Hepatic stellate cell (primary cell): ENCODE data around the gene TEKT2.

Experiments
- DNase-seq: peaks from one replicate; pipeline ENCODE4 v3.0.0; 2011; ENCODE audit warnings: low spot score

TEKT2 gene

GRCh38 chr1:36087233-36088123 is 3.6 kb downstream of the TEKT2 start:
- DNase-seq, result no peak

- no peak for DNase-seq
These were observed 4.3 kb downstream of the TEKT2 start for GRCh38 chr1:36088265-36088576.

GRCh38 chr1:36088577-36089392 is 4.9 kb downstream of the TEKT2 start, which contains the start of gene ADPRS:
ADPRS (plus strand) TSS chr1:36088892; CDS start chr1:36088905, 13 bp downstream.
- peak; percentile 93 for DNase-seq

GRCh38 chr1:36089393-36090121 is 5.7 kb downstream of the TEKT2 start:
- DNase-seq, result peak; percentile 59

GRCh38 chr1:36091141-36091540 is 7.2 kb downstream of the TEKT2 start:
- DNase-seq, result no peak

GRCh38 chr1:36091698-36092097 is 7.8 kb downstream of the TEKT2 start:
- DNase-seq, result no peak

- DNase-seq, result no peak
These were observed 8.4 kb downstream of the TEKT2 start for GRCh38 chr1:36092166-36092797.

GRCh38 chr1:36092798-36093185 is 8.9 kb downstream of the TEKT2 start:
- no peak for DNase-seq

- DNase-seq, result no peak
These were observed 9.3 kb downstream of the TEKT2 start for GRCh38 chr1:36093226-36093625.

GRCh38 chr1:36093929-36094328 is 10.0 kb downstream of the TEKT2 start:
- DNase-seq, result no peak

- DNase-seq, result no peak
These were observed 10.7 kb downstream of the TEKT2 start for GRCh38 chr1:36094621-36095061.

- DNase-seq, result no peak
These were observed 12.0 kb downstream of the TEKT2 start for GRCh38 chr1:36095760-36096405.

GRCh38 chr1:36096500-36097432 is 12.9 kb downstream of the TEKT2 start:
- DNase-seq, result peak; percentile 53

- DNase-seq, result no peak
These were observed 14.0 kb downstream of the TEKT2 start for GRCh38 chr1:36097693-36098585.

GRCh38 chr1:36098650-36099365 is 14.9 kb downstream of the TEKT2 start:
- DNase-seq, result no peak

GRCh38 chr1:36099681-36100341 is 15.9 kb downstream of the TEKT2 start:
- DNase-seq, result peak; percentile 90

- no peak for DNase-seq
These were observed 16.5 kb downstream of the TEKT2 start for GRCh38 chr1:36100376-36100775.

- no peak for DNase-seq
These were observed 17.7 kb downstream of the TEKT2 start for GRCh38 chr1:36101546-36101945.
